HG02763 (cell line): ENCODE results near the gene DOCK10.
A peak's percentile ranks its signal among the peaks of the same experiment; 100 is the strongest.

Experiments used
- ATAC-seq: cut with Tn5 transposase; IDR thresholded peaks from one replicate; pipeline ENCODE4 v1.9.1; 2021; ENCODE audit warnings: mild to moderate bottlenecking, moderate library complexity; ENCODE audit not compliant: unreplicated experiment

DOCK10 gene

GRCh38 chr2:224982910-224983711, 59.2 kb downstream of the DOCK10 start:
- ATAC-seq: peak; percentile 39

- no peak for ATAC-seq
Measured at GRCh38 chr2:224982226-224982625, 60.0 kb downstream of the DOCK10 start.

- no peak for ATAC-seq
Measured at GRCh38 chr2:224976629-224977525, 65.4 kb downstream of the DOCK10 start.

- no peak for ATAC-seq
Measured at GRCh38 chr2:224975761-224976160, 66.5 kb downstream of the DOCK10 start.

GRCh38 chr2:224973112-224974016, 68.9 kb downstream of the DOCK10 start:
- ATAC-seq: peak; percentile 57

- ATAC-seq: peak; percentile 44
Measured at GRCh38 chr2:224971214-224971613, 71.1 kb downstream of the DOCK10 start.

- no peak for ATAC-seq
Measured at GRCh38 chr2:224970311-224970710, 72.0 kb downstream of the DOCK10 start.

- ATAC-seq: no peak
Measured at GRCh38 chr2:224969633-224970260, 72.5 kb downstream of the DOCK10 start.

- ATAC-seq: no peak
Measured at GRCh38 chr2:224969095-224969494, 73.2 kb downstream of the DOCK10 start.

GRCh38 chr2:224968051-224968450, 74.2 kb downstream of the DOCK10 start:
- ATAC-seq: no peak

- no peak for ATAC-seq
Measured at GRCh38 chr2:224966613-224967012, 75.7 kb downstream of the DOCK10 start.

- ATAC-seq: no peak
Measured at GRCh38 chr2:224959556-224959955, 82.7 kb downstream of the DOCK10 start.

GRCh38 chr2:224958873-224959272, 83.4 kb downstream of the DOCK10 start:
- no peak for ATAC-seq

GRCh38 chr2:224958462-224958857, 83.8 kb downstream of the DOCK10 start:
- no peak for ATAC-seq

GRCh38 chr2:224957540-224958461, 84.5 kb downstream of the DOCK10 start:
- ATAC-seq: peak; percentile 83

GRCh38 chr2:224956706-224957105, 85.6 kb downstream of the DOCK10 start:
- no peak for ATAC-seq

- ATAC-seq: no peak
Measured at GRCh38 chr2:224954980-224955379, 87.3 kb downstream of the DOCK10 start.

- peak; percentile 58 for ATAC-seq
Measured at GRCh38 chr2:224952936-224953657, 89.2 kb downstream of the DOCK10 start.
